ENCODE results near the gene ARHGAP1.

Gene ARHGAP1

GRCh38 chr11:46681814-46682213, 18.6 kb downstream of the ARHGAP1 start:
- Histone ChIP-seq H3K9ac (ENCODE audit: low read length in 5 of 5) (no peak overlapping the region), H3K27ac (ENCODE audit: low read depth, low read length) (no peak overlapping the region), H3K4me3 (ENCODE audit: low read depth in 1 of 5, low read length in 5 of 5) (no peak overlapping the region), H3K27me3 (ENCODE audit: control insufficient read depth in 5 of 5, insufficient read depth in 4 of 5, low read length in 5 of 5) (no peaks in the 10 kb centered on the region), H3K9me3 (ENCODE audit: control insufficient read depth in 5 of 5, low read length in 5 of 5) (no peaks in the 10 kb centered on the region), H3K4me1 (ENCODE audit: control insufficient read depth in 5 of 5, insufficient read depth in 5 of 5, low read length in 5 of 5) (peaks cover 0 to 33% (median 21%) of the 10 kb centered on the region in 5 donors), H3K36me3 (ENCODE audit: control insufficient read depth in 5 of 5, insufficient read depth in 5 of 5, low read length in 5 of 5) (peaks cover 0 to 63% (median 59%) of the 10 kb centered on the region in 5 donors)

GRCh38 chr11:46680815-46681214, 19.6 kb downstream of the ARHGAP1 start:
- no peak overlapping the region for H3K9ac ChIP-seq (ENCODE audit: low read length in 5 of 5)
- H3K27me3 ChIP-seq (ENCODE audit: control insufficient read depth in 5 of 5, insufficient read depth in 4 of 5, low read length in 5 of 5), result no peaks in the 10 kb centered on the region
- no peaks in the 10 kb centered on the region for H3K9me3 ChIP-seq (ENCODE audit: control insufficient read depth in 5 of 5, low read length in 5 of 5)
- no peak overlapping the region for H3K4me3 ChIP-seq (ENCODE audit: low read depth in 1 of 5, low read length in 5 of 5)
- peaks cover 2 to 43% (median 31%) of the 10 kb centered on the region in 5 donors for H3K4me1 ChIP-seq (ENCODE audit: control insufficient read depth in 5 of 5, insufficient read depth in 5 of 5, low read length in 5 of 5)
- peaks cover 0 to 61% (median 56%) of the 10 kb centered on the region in 5 donors for H3K36me3 ChIP-seq (ENCODE audit: control insufficient read depth in 5 of 5, insufficient read depth in 5 of 5, low read length in 5 of 5)
- H3K27ac ChIP-seq (ENCODE audit: low read depth, low read length), result no peak overlapping the region

GRCh38 chr11:46680164-46680760, 20.2 kb downstream of the ARHGAP1 start:
- H3K36me3 ChIP-seq (ENCODE audit: control insufficient read depth in 5 of 5, insufficient read depth in 5 of 5, low read length in 5 of 5), result peaks cover 0 to 61% (median 56%) of the 10 kb centered on the region in 5 donors
- H3K9me3 ChIP-seq (ENCODE audit: control insufficient read depth in 5 of 5, low read length in 5 of 5), result no peaks in the 10 kb centered on the region
- H3K27me3 ChIP-seq (ENCODE audit: control insufficient read depth in 5 of 5, insufficient read depth in 4 of 5, low read length in 5 of 5), result no peaks in the 10 kb centered on the region
- no peak overlapping the region for H3K27ac ChIP-seq (ENCODE audit: low read depth, low read length)
- H3K4me3 ChIP-seq (ENCODE audit: low read depth in 1 of 5, low read length in 5 of 5), result no peak overlapping the region
- H3K9ac ChIP-seq (ENCODE audit: low read length in 5 of 5), result no peak overlapping the region
- H3K4me1 ChIP-seq (ENCODE audit: control insufficient read depth in 5 of 5, insufficient read depth in 5 of 5, low read length in 5 of 5), result peaks cover 3 to 48% (median 37%) of the 10 kb centered on the region in 5 donors

- no peaks in the 10 kb centered on the region for H3K27me3 ChIP-seq (ENCODE audit: control insufficient read depth in 5 of 5, insufficient read depth in 4 of 5, low read length in 5 of 5)
- H3K36me3 ChIP-seq (ENCODE audit: control insufficient read depth in 5 of 5, insufficient read depth in 5 of 5, low read length in 5 of 5), result peaks cover 0 to 61% (median 56%) of the 10 kb centered on the region in 5 donors
- H3K4me3 ChIP-seq (ENCODE audit: low read depth in 1 of 5, low read length in 5 of 5), result no peak overlapping the region
- no peak overlapping the region for H3K9ac ChIP-seq (ENCODE audit: low read length in 5 of 5)
- peaks cover 3 to 51% (median 43%) of the 10 kb centered on the region in 5 donors for H3K4me1 ChIP-seq (ENCODE audit: control insufficient read depth in 5 of 5, insufficient read depth in 5 of 5, low read length in 5 of 5)
- H3K9me3 ChIP-seq (ENCODE audit: control insufficient read depth in 5 of 5, low read length in 5 of 5), result no peaks in the 10 kb centered on the region
- H3K27ac ChIP-seq (ENCODE audit: low read depth, low read length), result no peak overlapping the region
These were observed 20.9 kb downstream of the ARHGAP1 start for GRCh38 chr11:46679241-46680163.

- Histone ChIP-seq H3K9ac (ENCODE audit: low read length in 5 of 5) (no peak overlapping the region), H3K36me3 (ENCODE audit: control insufficient read depth in 5 of 5, insufficient read depth in 5 of 5, low read length in 5 of 5) (peaks cover 0 to 63% (median 57%) of the 10 kb centered on the region in 5 donors), H3K27ac (ENCODE audit: low read depth, low read length) (no peak overlapping the region), H3K9me3 (ENCODE audit: control insufficient read depth in 5 of 5, low read length in 5 of 5) (no peaks in the 10 kb centered on the region), H3K4me1 (ENCODE audit: control insufficient read depth in 5 of 5, insufficient read depth in 5 of 5, low read length in 5 of 5) (peaks cover 3 to 51% (median 42%) of the 10 kb centered on the region in 5 donors), H3K4me3 (ENCODE audit: low read depth in 1 of 5, low read length in 5 of 5) (no peak overlapping the region), H3K27me3 (ENCODE audit: control insufficient read depth in 5 of 5, insufficient read depth in 4 of 5, low read length in 5 of 5) (no peaks in the 10 kb centered on the region)
These were observed 21.7 kb downstream of the ARHGAP1 start for GRCh38 chr11:46678741-46679130.

GRCh38 chr11:46677991-46678740, 22.3 kb downstream of the ARHGAP1 start:
- no peak overlapping the region for H3K9ac ChIP-seq (ENCODE audit: low read length in 5 of 5)
- H3K27ac ChIP-seq (ENCODE audit: low read depth, low read length), result no peak overlapping the region
- H3K4me3 ChIP-seq (ENCODE audit: low read depth in 1 of 5, low read length in 5 of 5), result no peak overlapping the region
- peaks cover 0 to 66% (median 61%) of the 10 kb centered on the region in 5 donors for H3K36me3 ChIP-seq (ENCODE audit: control insufficient read depth in 5 of 5, insufficient read depth in 5 of 5, low read length in 5 of 5)
- H3K27me3 ChIP-seq (ENCODE audit: control insufficient read depth in 5 of 5, insufficient read depth in 4 of 5, low read length in 5 of 5), result no peaks in the 10 kb centered on the region
- H3K4me1 ChIP-seq (ENCODE audit: control insufficient read depth in 5 of 5, insufficient read depth in 5 of 5, low read length in 5 of 5), result peaks cover 3 to 49% (median 38%) of the 10 kb centered on the region in 5 donors
- H3K9me3 ChIP-seq (ENCODE audit: control insufficient read depth in 5 of 5, low read length in 5 of 5), result no peaks in the 10 kb centered on the region

GRCh38 chr11:46677169-46677568, 23.2 kb downstream of the ARHGAP1 start:
- Histone ChIP-seq H3K4me1 (ENCODE audit: control insufficient read depth in 5 of 5, insufficient read depth in 5 of 5, low read length in 5 of 5) (peaks cover 3 to 51% (median 38%) of the 10 kb centered on the region in 5 donors), H3K9ac (ENCODE audit: low read length in 5 of 5) (no peak overlapping the region), H3K36me3 (ENCODE audit: control insufficient read depth in 5 of 5, insufficient read depth in 5 of 5, low read length in 5 of 5) (peaks cover 0 to 74% (median 69%) of the 10 kb centered on the region in 5 donors), H3K27me3 (ENCODE audit: control insufficient read depth in 5 of 5, insufficient read depth in 4 of 5, low read length in 5 of 5) (no peaks in the 10 kb centered on the region), H3K27ac (ENCODE audit: low read depth, low read length) (peak overlapping the region; percentile 37), H3K4me3 (ENCODE audit: low read depth in 1 of 5, low read length in 5 of 5) (no peak overlapping the region), H3K9me3 (ENCODE audit: control insufficient read depth in 5 of 5, low read length in 5 of 5) (no peaks in the 10 kb centered on the region)

GRCh38 chr11:46676436-46677158, 23.8 kb downstream of the ARHGAP1 start:
- Histone ChIP-seq H3K4me1 (ENCODE audit: control insufficient read depth in 5 of 5, insufficient read depth in 5 of 5, low read length in 5 of 5) (peaks cover 3 to 57% (median 38%) of the 10 kb centered on the region in 5 donors), H3K27ac (ENCODE audit: low read depth, low read length) (peak overlapping the region; percentile 37), H3K36me3 (ENCODE audit: control insufficient read depth in 5 of 5, insufficient read depth in 5 of 5, low read length in 5 of 5) (peaks cover 0 to 74% (median 68%) of the 10 kb centered on the region in 5 donors), H3K9ac (ENCODE audit: low read length in 5 of 5) (no peak overlapping the region), H3K9me3 (ENCODE audit: control insufficient read depth in 5 of 5, low read length in 5 of 5) (no peaks in the 10 kb centered on the region), H3K27me3 (ENCODE audit: control insufficient read depth in 5 of 5, insufficient read depth in 4 of 5, low read length in 5 of 5) (no peaks in the 10 kb centered on the region), H3K4me3 (ENCODE audit: low read depth in 1 of 5, low read length in 5 of 5) (peak overlapping the region in 1 of 5 donors; percentile 13)

- peak overlapping the region in 4 of 5 donors; percentile 4 to 62 (median 8) for H3K9ac ChIP-seq (ENCODE audit: low read length in 5 of 5)
- H3K27ac ChIP-seq (ENCODE audit: low read depth, low read length), result peak overlapping the region; percentile 82
- H3K27me3 ChIP-seq (ENCODE audit: control insufficient read depth in 5 of 5, insufficient read depth in 4 of 5, low read length in 5 of 5), result no peaks in the 10 kb centered on the region
- peaks cover 3 to 58% (median 39%) of the 10 kb centered on the region in 5 donors for H3K4me1 ChIP-seq (ENCODE audit: control insufficient read depth in 5 of 5, insufficient read depth in 5 of 5, low read length in 5 of 5)
- H3K9me3 ChIP-seq (ENCODE audit: control insufficient read depth in 5 of 5, low read length in 5 of 5), result no peaks in the 10 kb centered on the region
- H3K36me3 ChIP-seq (ENCODE audit: control insufficient read depth in 5 of 5, insufficient read depth in 5 of 5, low read length in 5 of 5), result peaks cover 0 to 73% (median 65%) of the 10 kb centered on the region in 5 donors
- H3K4me3 ChIP-seq (ENCODE audit: low read depth in 1 of 5, low read length in 5 of 5), result no peak overlapping the region
These were observed 24.5 kb downstream of the ARHGAP1 start for GRCh38 chr11:46675949-46676348.
